ENCODE data around the gene PITHD1.

- TF ChIP-seq CREB5 (CRISPR knock-in tag; IDR thresholded peaks at IDR 0.05; ENCODE audit: low read depth) (no peak), RARB (CRISPR knock-in tag; IDR thresholded peaks at IDR 0.05) (no peak), ISL1 (CRISPR knock-in tag; IDR thresholded peaks at IDR 0.05) (no peak), ZC3H10 (CRISPR knock-in tag; IDR thresholded peaks at IDR 0.05) (no peak), ZNF8 (CRISPR knock-in tag; IDR thresholded peaks at IDR 0.05) (no peak), ZFP3 (CRISPR knock-in tag; IDR thresholded peaks at IDR 0.05) (no peak), SNAI2 (CRISPR knock-in tag; IDR thresholded peaks at IDR 0.05) (no peak), PPARA (CRISPR knock-in tag; IDR thresholded peaks at IDR 0.05; ENCODE audit: borderline replicate concordance) (no peak), TCF4 (CRISPR knock-in tag; IDR thresholded peaks at IDR 0.05; ENCODE audit: borderline replicate concordance) (no peak), OSR1 (CRISPR knock-in tag; IDR thresholded peaks at IDR 0.05) (no peak), PATZ1 (CRISPR knock-in tag; IDR thresholded peaks at IDR 0.05; ENCODE audit: borderline replicate concordance) (no peak), CSRNP3 (CRISPR knock-in tag; IDR thresholded peaks at IDR 0.05) (no peak), BACH2 (CRISPR knock-in tag; IDR thresholded peaks at IDR 0.05; ENCODE audit: borderline replicate concordance) (no peak)
Observed at GRCh38 chr1:23817633-23818032, 39.4 kb downstream of the PITHD1 start.

Data from SK-N-SH treated with all-trans-retinoic acid at 6 μM for 48 hours (cell line).